ENCODE data around the gene LRP3.
"Not testable (repeated sequence)": the region's sequence is repeated elsewhere in the genome, so short reads cannot be mapped to it uniquely, and the experiment has no call there.

LRP3 gene

GRCh38 chr19:33217881-33218280, 23.8 kb downstream of the LRP3 start:
- no peak for DNase-seq (ENCODE audit: low read depth)

- peak; percentile 21 for DNase-seq (ENCODE audit: low read depth)
These were observed 25.2 kb downstream of the LRP3 start for GRCh38 chr19:33219261-33219815.

GRCh38 chr19:33220115-33220514, 26.0 kb downstream of the LRP3 start:
- no peak for DNase-seq (ENCODE audit: low read depth)

- no peak for DNase-seq (ENCODE audit: low read depth)
These were observed 26.6 kb downstream of the LRP3 start for GRCh38 chr19:33220735-33221134.

GRCh38 chr19:33221638-33222037, 27.5 kb downstream of the LRP3 start:
- peak; percentile 23 for DNase-seq (ENCODE audit: low read depth)

GRCh38 chr19:33222255-33222654, 28.1 kb downstream of the LRP3 start:
- DNase-seq (ENCODE audit: low read depth): not testable (repeated sequence)

GRCh38 chr19:33224694-33225457, 30.7 kb downstream of the LRP3 start:
- DNase-seq (ENCODE audit: low read depth): no peak

GRCh38 chr19:33225458-33225926, 31.4 kb downstream of the LRP3 start, which contains the start of gene SLC7A10:
Gene SLC7A10 (minus strand): TSS chr19:33225850. CDS start chr19:33225703, 147 bp downstream.
- DNase-seq (ENCODE audit: low read depth): no peak

GRCh38 chr19:33226550-33227241, 32.6 kb downstream of the LRP3 start:
- peak; percentile 64 for DNase-seq (ENCODE audit: low read depth)

GRCh38 chr19:33227242-33227650, 33.1 kb downstream of the LRP3 start:
- peak; percentile 90 for DNase-seq (ENCODE audit: low read depth)

- DNase-seq (ENCODE audit: low read depth): no peak
These were observed 33.9 kb downstream of the LRP3 start for GRCh38 chr19:33227870-33228599.

GRCh38 chr19:33229962-33230361, 35.8 kb downstream of the LRP3 start:
- DNase-seq (ENCODE audit: low read depth): no peak

- peak; percentile 74 for DNase-seq (ENCODE audit: low read depth)
These were observed 37.4 kb downstream of the LRP3 start for GRCh38 chr19:33231511-33231910.

GRCh38 chr19:33232656-33233055, 38.5 kb downstream of the LRP3 start:
- no peak for DNase-seq (ENCODE audit: low read depth)

- no peak for DNase-seq (ENCODE audit: low read depth)
These were observed 39.1 kb downstream of the LRP3 start for GRCh38 chr19:33233056-33233873.

GRCh38 chr19:33234092-33234491, 40.0 kb downstream of the LRP3 start:
- no peak for DNase-seq (ENCODE audit: low read depth)

- DNase-seq (ENCODE audit: low read depth): no peak
These were observed 40.6 kb downstream of the LRP3 start for GRCh38 chr19:33234736-33235135.

- DNase-seq (ENCODE audit: low read depth): peak; percentile 48
These were observed 41.3 kb downstream of the LRP3 start for GRCh38 chr19:33235269-33235995.

GRCh38 chr19:33235996-33236350, 41.8 kb downstream of the LRP3 start:
- no peak for DNase-seq (ENCODE audit: low read depth)

- no peak for DNase-seq (ENCODE audit: low read depth)
These were observed 42.7 kb downstream of the LRP3 start for GRCh38 chr19:33236696-33237390.

Data from iris pigment epithelial cell (primary cell).